H9 (cell line): ENCODE measurements around the gene HLA-DMA. TPM values are rescaled to one million over a fixed set of nuclear protein-coding genes. Genes with fewer than 3 reads are reported as not detected.

ENCODE experiments used
- DNase-seq: peaks from one replicate; pipeline ENCODE4 v3.0.0-alpha.2; 2017
- H2AFZ ChIP-seq: one replicate; pipeline ENCODE4 v1.6.1; 2013; ENCODE audit warnings: mild to moderate bottlenecking, low read length, control low read depth, moderate library complexity
- H2AK5ac ChIP-seq: 2 replicates; pipeline ENCODE4 v1.6.1; 2013; ENCODE audit warnings: low read length, control low read depth, mixed read lengths; ENCODE audit not compliant: insufficient read length
- H2BK120ac ChIP-seq: one replicate; pipeline ENCODE4 v1.6.1; 2013; ENCODE audit warnings: low read depth, mild to moderate bottlenecking, low read length, control low read depth, inconsistent platforms; ENCODE audit not compliant: poor library complexity, severe bottlenecking
- H2BK12ac ChIP-seq: 2 replicates; pipeline ENCODE4 v1.6.1; 2013; ENCODE audit warnings: low read length, control low read depth, mixed read lengths, low read depth; ENCODE audit not compliant: insufficient read length
- H2BK15ac ChIP-seq: 2 replicates; pipeline ENCODE4 v1.6.1; 2013; ENCODE audit warnings: low read depth, low read length, control low read depth
- H2BK20ac ChIP-seq: one replicate; pipeline ENCODE4 v1.6.1; 2013; ENCODE audit warnings: low read depth, mild to moderate bottlenecking, low read length, control low read depth, inconsistent platforms; ENCODE audit not compliant: poor library complexity, severe bottlenecking
- H2BK5ac ChIP-seq: 2 replicates; pipeline ENCODE4 v1.6.1; 2013; ENCODE audit warnings: low read length, control low read depth, mixed read lengths; ENCODE audit not compliant: insufficient read length
- H3K14ac ChIP-seq: 2 replicates; pipeline ENCODE4 v1.6.1; 2013; ENCODE audit warnings: low read length, control low read depth; ENCODE audit not compliant: insufficient read depth
- H3K18ac ChIP-seq: 2 replicates; pipeline ENCODE4 v1.6.1; 2013; ENCODE audit warnings: low read depth, mild to moderate bottlenecking, mixed read lengths, low read length, control low read depth; ENCODE audit not compliant: insufficient read length
- H3K23ac ChIP-seq: 2 replicates; pipeline ENCODE4 v1.6.1; 2013; ENCODE audit warnings: low read length, control low read depth, mixed read lengths, low read depth; ENCODE audit not compliant: insufficient read length
- H3K23me2 ChIP-seq: 2 replicates; pipeline ENCODE4 v1.6.1; 2013; ENCODE audit warnings: low read depth, mild to moderate bottlenecking, mixed read lengths, low read length, control low read depth; ENCODE audit not compliant: insufficient read length, poor library complexity, severe bottlenecking
- H3K27ac ChIP-seq: 2 replicates; pipeline ENCODE4 v1.5.1; 2013; ENCODE audit warnings: low read length, control low read depth, mixed read lengths, low read depth; ENCODE audit not compliant: insufficient read length
- H3K27me3 ChIP-seq: 2 replicates; pipeline ENCODE4 v1.6.1; 2013; ENCODE audit warnings: low read length, control low read depth, inconsistent platforms; ENCODE audit not compliant: insufficient read depth
- H3K4ac ChIP-seq: 2 replicates; pipeline ENCODE4 v1.6.1; 2013; ENCODE audit warnings: low read depth, mild to moderate bottlenecking, control low read depth, inconsistent platforms, low read length, moderate library complexity
- H3K4me1 ChIP-seq: 2 replicates; pipeline ENCODE4 v1.6.1; 2013; ENCODE audit warnings: low read length, control low read depth, inconsistent platforms; ENCODE audit not compliant: insufficient read depth
- H3K4me2 ChIP-seq: 2 replicates; pipeline ENCODE4 v1.6.1; 2013; ENCODE audit warnings: low read length, control low read depth, mixed read lengths; ENCODE audit not compliant: insufficient read length, insufficient read depth
- H3K56ac ChIP-seq: 2 replicates; pipeline ENCODE4 v1.6.1; 2013; ENCODE audit warnings: low read depth, mild to moderate bottlenecking, mixed read lengths, low read length, control low read depth; ENCODE audit not compliant: insufficient read length
- H3K79me1 ChIP-seq: 2 replicates; pipeline ENCODE4 v1.6.1; 2013; ENCODE audit warnings: low read depth, mild to moderate bottlenecking, moderate library complexity, low read length, control low read depth, inconsistent platforms; ENCODE audit not compliant: insufficient read depth, poor library complexity, severe bottlenecking
- H3K79me2 ChIP-seq: 2 replicates; pipeline ENCODE4 v1.6.1; 2013; ENCODE audit warnings: low read length, control low read depth, inconsistent platforms; ENCODE audit not compliant: insufficient read depth
- H3K9ac ChIP-seq: 2 replicates; pipeline ENCODE4 v1.6.1; 2013; ENCODE audit warnings: low read length, control low read depth, mixed read lengths; ENCODE audit not compliant: insufficient read length; ENCODE audit errors: extremely low read depth
- H3K9me3 ChIP-seq: one replicate; pipeline ENCODE4 v1.6.1; 2013; ENCODE audit warnings: low read depth, low read length, inconsistent platforms; ENCODE audit not compliant: control insufficient read depth
- H3T11ph ChIP-seq: one replicate; pipeline ENCODE4 v1.6.1; 2013; ENCODE audit warnings: mild to moderate bottlenecking, low read length, control low read depth, inconsistent platforms
- H4K20me1 ChIP-seq: one replicate; pipeline ENCODE4 v1.6.1; 2013; ENCODE audit not compliant: control insufficient read depth, insufficient read length, insufficient read depth
- H4K5ac ChIP-seq: 2 replicates; pipeline ENCODE4 v1.6.1; 2013; ENCODE audit warnings: low read depth, mild to moderate bottlenecking, mixed read lengths, low read length, control low read depth; ENCODE audit not compliant: insufficient read length
- H4K8ac ChIP-seq: replicated peaks from 2 replicates; pipeline ENCODE4 v1.6.1; 2013; ENCODE audit warnings: low read length, control low read depth, mixed read lengths, low read depth; ENCODE audit not compliant: insufficient read length
- H4K91ac ChIP-seq: 2 replicates; pipeline ENCODE4 v1.6.1; 2013; ENCODE audit warnings: low read depth, mild to moderate bottlenecking, moderate library complexity, mixed read lengths, low read length, control low read depth; ENCODE audit not compliant: insufficient read length
- H3K27ac Mint-ChIP-seq, 3 experiments: 2 replicates in 2 of 3; 3 replicates in 1 of 3; pipeline ENCODE4 v1.8.0; 2020 to 2021; ENCODE audit warnings: mixed read lengths in 3 of 3, mild to moderate bottlenecking in 1 of 3, moderate library complexity in 1 of 3
- H3K27me3 Mint-ChIP-seq: 2 replicates; pipeline ENCODE4 v1.8.0; 2021; ENCODE audit warnings: low read depth, mild to moderate bottlenecking, moderate library complexity, mixed read lengths
- H3K36me3 Mint-ChIP-seq, 3 experiments: 2 replicates in 2 of 3; 3 replicates in 1 of 3; pipeline ENCODE4 v1.8.0; 2020 to 2021; ENCODE audit warnings: low read depth in 3 of 3, mixed read lengths in 3 of 3; ENCODE audit not compliant: insufficient read depth in 1 of 3
- H3K4me1 Mint-ChIP-seq, 2 experiments: 2 replicates each; pipeline ENCODE4 v1.8.0; 2020; ENCODE audit warnings: mixed read lengths in 2 of 2
- H3K4me3 Mint-ChIP-seq, 2 experiments: 2 replicates in 1 of 2; 3 replicates in 1 of 2; pipeline ENCODE4 v1.8.0; 2020 to 2021; ENCODE audit warnings: mild to moderate bottlenecking in 2 of 2, mixed read lengths in 2 of 2, moderate library complexity in 1 of 2
- H3K9me3 Mint-ChIP-seq, 2 experiments: 2 replicates in 1 of 2; 3 replicates in 1 of 2; pipeline ENCODE4 v1.8.0; 2020; ENCODE audit warnings: mild to moderate bottlenecking in 2 of 2, mixed read lengths in 2 of 2, moderate library complexity in 1 of 2
- CTCF ChIP-seq: fragments of 200-600 bp; sonication (generic); conservative IDR thresholded peaks from 3 replicates; pipeline ENCODE4 v1.8.0; 2021; ENCODE audit warnings: antibody characterized with exemption, mild to moderate bottlenecking
- WGBS: extraction: QIAGEN DNeasy Blood & Tissue Kit; methylation state at CpG from one replicate; pipeline ENCODE4 v1.1.7; 2013; ENCODE audit warnings: missing lambda C conversion rate, low lambda C conversion rate, mixed read lengths; ENCODE audit not compliant: insufficient read length; ENCODE audit errors: extremely low coverage; 5-methylcytosine and 5-hydroxymethylcytosine counted together
- long read RNA-seq: library from polyadenylated mRNA; unstranded; transcript quantifications from one replicate; pipeline ENCODE4 v2.0.0, GENCODE V29; 2020
- total RNA-seq: library from RNA; stranded (reverse); gene quantifications from 2 replicates; pipeline ENCODE4 v1.2.1, GENCODE V29; 2021

HLA-DMA gene
- 6.6 and 7.5 TPM in 2 replicates for total RNA-seq
- long read RNA-seq, transcript HLA-DMA-201 (5 exons, 1,123 nt), result major isoform, 20 of 26 reads
- long read RNA-seq, partial matches to known transcripts, result 0 of 26 reads
- long read RNA-seq, other reads (novel, unspliced or antisense), result 5 of 26 reads

- no peak within 1 kb of the TSS for H3K4ac ChIP-seq
- H3K27ac ChIP-seq, result no peak within 1 kb of the TSS
- peak within 1 kb of the TSS; percentile 1 to 72 (median 71); a peak in 5 of 7 replicates for H3K27ac Mint-ChIP-seq
- no peak within 1 kb of the TSS for H2AFZ ChIP-seq
- H3T11ph ChIP-seq, result no peak within 1 kb of the TSS
- no peaks in the 10 kb centered on the region for H4K20me1 ChIP-seq
- no peak within 1 kb of the TSS for H4K5ac ChIP-seq
- no peak within 1 kb of the TSS for H3K56ac ChIP-seq
- no peak within 1 kb of the TSS for H3K9ac ChIP-seq
- H4K91ac ChIP-seq, result no peak within 1 kb of the TSS
- peaks cover 16 to 18% of the 10 kb centered on the region in 2 experiments for H3K4me1 Mint-ChIP-seq
- no peaks in the 10 kb centered on the region for H3K36me3 Mint-ChIP-seq
- H3K23ac ChIP-seq, result no peak within 1 kb of the TSS
- no peaks in the 10 kb centered on the region for H3K9me3 Mint-ChIP-seq
- H3K23me2 ChIP-seq, result no peaks in the 10 kb centered on the region
- no peak within 1 kb of the TSS for H2BK12ac ChIP-seq
- H4K8ac ChIP-seq, result no peak within 1 kb of the TSS
- H3K27me3 Mint-ChIP-seq, result no peaks in the 10 kb centered on the region
- H2BK120ac ChIP-seq, result no peak within 1 kb of the TSS
- peak within 1 kb of the TSS; percentile 48 for H3K4me2 ChIP-seq
- no peak within 1 kb of the TSS for H2BK15ac ChIP-seq
- H2AK5ac ChIP-seq, result no peak within 1 kb of the TSS
- peaks cover 3% of the 10 kb centered on the region; the same call in 1 of the 2 replicates for H3K4me1 ChIP-seq
- H3K27me3 ChIP-seq, result no peaks in the 10 kb centered on the region; the same call in 1 of the 2 replicates
- H3K9me3 ChIP-seq, result no peaks in the 10 kb centered on the region
- no peaks in the 10 kb centered on the region for H3K79me2 ChIP-seq
- H3K4me3 Mint-ChIP-seq, result peak within 1 kb of the TSS in 1 of 2 experiments; percentile 18; a peak in 3 of 5 replicates
- H3K79me1 ChIP-seq, result no peaks in the 10 kb centered on the region
- no peak within 1 kb of the TSS for H2BK20ac ChIP-seq
- H3K18ac ChIP-seq, result peak within 1 kb of the TSS; percentile 51
- no peak within 1 kb of the TSS for H3K14ac ChIP-seq
- TF ChIP-seq CTCF, result peak; percentile 90
- no peak within 1 kb of the TSS for H2BK5ac ChIP-seq
- peak; percentile 97 for DNase-seq
- no CpG with 5 or more reads among the region's 10 CpGs for WGBS
Measured at GRCh38 chr6:32952817-32953739, at the start of gene HLA-DMA. Gene HLA-DMA, minus strand, starts transcription at chr6:32953097. Its CDS starts 61 bp downstream, at chr6:32953036.
